Activated T-helper 2 cell treated with anti-CD3 and anti-CD28 coated beads, Interferon-gamma antibody, Interleukin-2, Interleukin-4, amounts not matched to agents 10 μg/mL and 5 μg/mL and 100 μg/mL, durations not matched to agents 14 hours and 24 hours and 36 hours (primary cell): ENCODE measurements around the gene NFIX. TPM values are rescaled to one million over a fixed set of nuclear protein-coding genes. Genes with fewer than 3 reads are reported as not detected.

Experiments used
- DNase-seq: peaks from one replicate; pipeline ENCODE4 v3.0.0; 2021; ENCODE audit warnings: low spot score
- H3K27ac Mint-ChIP-seq: one replicate; pipeline ENCODE4 v1.8.0; 2021; ENCODE audit warnings: mixed read lengths
- H3K27me3 Mint-ChIP-seq: one replicate; pipeline ENCODE4 v1.8.0; 2021; ENCODE audit warnings: low read depth, mixed read lengths
- H3K36me3 Mint-ChIP-seq: one replicate; pipeline ENCODE4 v1.8.0; 2021; ENCODE audit warnings: low read depth, mixed read lengths
- H3K4me1 Mint-ChIP-seq: one replicate; pipeline ENCODE4 v1.8.0; 2021; ENCODE audit warnings: low read depth, mixed read lengths
- H3K4me3 Mint-ChIP-seq: one replicate; pipeline ENCODE4 v1.8.0; 2021; ENCODE audit warnings: low read depth, mild to moderate bottlenecking, moderate library complexity, mixed read lengths
- H3K9me3 Mint-ChIP-seq: one replicate; pipeline ENCODE4 v1.8.0; 2021; ENCODE audit warnings: mixed read lengths
- intact Hi-C: fragments of 100-400 bp; cut with micrococcal nuclease; formaldehyde crosslinking; loops from one replicate; pipeline ENCODE4 v1.15.1; 2023
- total RNA-seq: library from RNA; stranded (reverse); gene quantifications from 2 replicates; pipeline ENCODE4 v1.2.3, GENCODE V29; 2022

NFIX gene
- total RNA-seq, 1 donor from 2014 or later: 2.7 TPM

DNA sequence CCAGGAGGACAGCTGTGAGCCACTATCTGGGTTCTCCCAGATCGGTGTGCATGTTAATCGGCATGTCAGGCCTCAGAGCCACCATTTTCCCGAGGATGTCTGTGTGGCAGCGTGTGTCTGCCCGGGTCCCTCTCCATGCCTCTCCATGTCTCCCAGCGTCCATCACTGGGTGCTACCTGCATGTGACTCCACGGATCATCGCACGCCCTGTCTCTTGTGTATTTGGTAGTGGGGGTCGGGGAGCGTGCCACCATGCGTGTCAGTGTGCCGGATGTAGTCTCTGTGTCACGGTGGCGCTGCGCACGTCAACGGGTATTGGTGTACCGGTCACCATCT lies 5.9 kb downstream of the NFIX start:
- H3K27me3 Mint-ChIP-seq: peaks cover 11% of the 10 kb centered on the region
- H3K4me1 Mint-ChIP-seq: no peaks in the 10 kb centered on the region
- H3K9me3 Mint-ChIP-seq: no peaks in the 10 kb centered on the region
- intact Hi-C loops: no loop called here
- no peak overlapping the region for H3K27ac Mint-ChIP-seq
- no peaks in the 10 kb centered on the region for H3K36me3 Mint-ChIP-seq
- H3K4me3 Mint-ChIP-seq: no peak overlapping the region
- DNase-seq: no peak

- Mint-ChIP-seq H3K4me3 (no peak overlapping the region), H3K36me3 (no peaks in the 10 kb centered on the region), H3K4me1 (no peaks in the 10 kb centered on the region), H3K27me3 (peaks cover 11% of the 10 kb centered on the region), H3K27ac (no peak overlapping the region), H3K9me3 (no peaks in the 10 kb centered on the region)
- DNase-seq: no peak
- intact Hi-C loops: no loop called here
Observed at GRCh38 chr19:13001502-13002165, 6.4 kb downstream of the NFIX start.

GRCh38 chr19:13002166-13002898 lies 7.1 kb downstream of the NFIX start:
- DNase-seq: no peak
- no peaks in the 10 kb centered on the region for H3K9me3 Mint-ChIP-seq
- no peaks in the 10 kb centered on the region for H3K36me3 Mint-ChIP-seq
- H3K4me3 Mint-ChIP-seq: no peak overlapping the region
- H3K27ac Mint-ChIP-seq: no peak overlapping the region
- no peaks in the 10 kb centered on the region for H3K4me1 Mint-ChIP-seq
- peaks cover 7% of the 10 kb centered on the region for H3K27me3 Mint-ChIP-seq
- intact Hi-C loops: no loop called here

DNA sequence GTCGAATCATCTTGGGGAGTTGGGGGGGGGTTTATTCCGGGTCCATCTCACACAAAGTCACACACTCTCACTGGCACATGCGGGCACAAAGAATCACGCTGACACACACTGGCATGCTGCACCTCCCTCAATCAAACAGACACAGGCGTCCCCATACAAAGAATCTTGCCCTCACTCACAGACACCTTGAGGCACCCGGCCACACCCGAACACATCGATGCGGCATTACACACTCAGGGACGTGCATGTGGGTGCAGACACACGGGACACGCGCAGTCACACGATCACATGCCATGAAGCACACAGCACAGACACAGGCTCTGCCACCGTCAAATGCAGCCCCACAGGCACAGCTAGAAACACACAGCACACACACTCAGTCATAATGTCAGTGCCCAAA lies 7.8 kb downstream of the NFIX start:
- peaks cover 1% of the 10 kb centered on the region for H3K27me3 Mint-ChIP-seq
- no peak overlapping the region for H3K27ac Mint-ChIP-seq
- H3K9me3 Mint-ChIP-seq: no peaks in the 10 kb centered on the region
- no peak overlapping the region for H3K4me3 Mint-ChIP-seq
- intact Hi-C loops: no loop called here
- H3K4me1 Mint-ChIP-seq: no peaks in the 10 kb centered on the region
- no peak for DNase-seq
- H3K36me3 Mint-ChIP-seq: no peaks in the 10 kb centered on the region

DNA sequence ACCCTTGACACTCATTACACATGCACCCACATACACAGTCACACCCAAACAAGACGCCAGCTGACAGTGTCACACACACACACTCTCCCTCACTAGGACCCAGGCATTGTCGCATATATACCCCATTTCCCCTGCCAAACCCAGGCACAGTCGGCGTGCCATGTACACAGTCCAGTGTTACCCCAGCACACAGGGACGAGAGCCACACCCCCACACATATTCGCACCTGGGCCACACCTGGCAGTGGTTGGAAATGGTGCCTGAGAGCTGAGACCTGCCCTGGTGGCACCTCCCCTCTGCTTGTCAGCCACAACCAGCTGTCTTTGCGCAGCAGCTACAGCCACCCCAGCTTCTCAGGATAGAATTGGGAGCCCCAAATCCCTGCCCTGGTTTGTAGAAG lies 9.0 kb downstream of the NFIX start:
- Mint-ChIP-seq H3K27me3 (peaks cover 8% of the 10 kb centered on the region), H3K27ac (no peak overlapping the region), H3K4me3 (no peak overlapping the region), H3K4me1 (no peaks in the 10 kb centered on the region), H3K36me3 (no peaks in the 10 kb centered on the region), H3K9me3 (no peaks in the 10 kb centered on the region)
- no peak for DNase-seq
- intact Hi-C loops: no loop called here

GRCh38 chr19:13005253-13005652 lies 10.0 kb downstream of the NFIX start:
- Mint-ChIP-seq H3K27me3 (peaks cover 12% of the 10 kb centered on the region), H3K27ac (no peak overlapping the region), H3K4me3 (no peak overlapping the region), H3K4me1 (no peaks in the 10 kb centered on the region), H3K9me3 (no peaks in the 10 kb centered on the region), H3K36me3 (no peaks in the 10 kb centered on the region)
- intact Hi-C loops: no loop called here
- no peak for DNase-seq

- H3K9me3 Mint-ChIP-seq: no peaks in the 10 kb centered on the region
- peaks cover 18% of the 10 kb centered on the region for H3K27me3 Mint-ChIP-seq
- DNase-seq: no peak
- H3K4me1 Mint-ChIP-seq: no peaks in the 10 kb centered on the region
- no peaks in the 10 kb centered on the region for H3K36me3 Mint-ChIP-seq
- H3K27ac Mint-ChIP-seq: no peak overlapping the region
- H3K4me3 Mint-ChIP-seq: no peak overlapping the region
- intact Hi-C loops: no loop called here
Observed at GRCh38 chr19:13005861-13006370, 10.6 kb downstream of the NFIX start.

DNA sequence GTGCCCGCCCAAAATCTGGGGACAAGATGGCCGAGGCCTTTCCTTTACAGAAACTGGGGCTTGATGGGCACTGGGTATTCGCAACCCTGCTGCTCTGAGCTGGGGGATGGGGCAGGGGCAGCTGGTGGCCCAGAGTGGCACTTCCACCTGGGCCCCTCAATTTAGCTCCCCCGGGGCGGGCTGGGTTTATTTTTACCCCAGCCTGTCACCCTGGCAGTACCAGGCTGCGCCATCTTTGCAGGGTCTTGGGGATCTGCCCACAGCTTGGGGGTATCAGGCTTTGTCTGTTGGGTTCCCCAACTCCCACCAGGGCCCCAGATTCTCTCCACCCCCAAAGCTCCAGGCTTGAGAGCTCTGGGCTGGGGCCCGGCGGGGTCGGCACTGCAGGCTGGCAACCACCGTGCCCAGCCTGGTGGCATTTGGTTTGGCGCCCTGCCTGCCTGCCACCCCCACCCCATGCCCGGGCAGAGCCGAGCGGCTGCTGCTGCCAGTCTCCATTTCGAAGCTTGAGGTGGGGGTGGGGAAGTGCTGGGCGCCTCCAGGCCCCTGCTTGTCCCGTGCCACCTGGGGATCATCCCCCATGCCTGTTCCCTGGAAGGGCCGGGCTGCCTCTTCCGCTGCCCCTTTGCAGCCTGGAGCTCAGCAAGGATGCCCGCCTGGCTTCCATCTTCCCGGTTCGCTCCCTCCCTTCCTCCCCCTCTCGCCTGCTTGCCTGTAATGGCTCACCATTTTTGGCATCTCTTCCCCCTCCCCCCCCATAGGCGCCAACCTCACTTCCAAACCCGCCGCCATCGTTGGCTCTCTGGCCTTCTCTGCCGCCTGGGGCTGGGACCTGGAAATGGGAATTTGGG lies 11.4 kb downstream of the NFIX start:
- H3K27me3 Mint-ChIP-seq: peaks cover 23% of the 10 kb centered on the region
- intact Hi-C loops: no loop called here
- H3K9me3 Mint-ChIP-seq: no peaks in the 10 kb centered on the region
- no peak overlapping the region for H3K27ac Mint-ChIP-seq
- H3K36me3 Mint-ChIP-seq: no peaks in the 10 kb centered on the region
- DNase-seq: no peak
- H3K4me1 Mint-ChIP-seq: no peaks in the 10 kb centered on the region
- no peak overlapping the region for H3K4me3 Mint-ChIP-seq

DNA sequence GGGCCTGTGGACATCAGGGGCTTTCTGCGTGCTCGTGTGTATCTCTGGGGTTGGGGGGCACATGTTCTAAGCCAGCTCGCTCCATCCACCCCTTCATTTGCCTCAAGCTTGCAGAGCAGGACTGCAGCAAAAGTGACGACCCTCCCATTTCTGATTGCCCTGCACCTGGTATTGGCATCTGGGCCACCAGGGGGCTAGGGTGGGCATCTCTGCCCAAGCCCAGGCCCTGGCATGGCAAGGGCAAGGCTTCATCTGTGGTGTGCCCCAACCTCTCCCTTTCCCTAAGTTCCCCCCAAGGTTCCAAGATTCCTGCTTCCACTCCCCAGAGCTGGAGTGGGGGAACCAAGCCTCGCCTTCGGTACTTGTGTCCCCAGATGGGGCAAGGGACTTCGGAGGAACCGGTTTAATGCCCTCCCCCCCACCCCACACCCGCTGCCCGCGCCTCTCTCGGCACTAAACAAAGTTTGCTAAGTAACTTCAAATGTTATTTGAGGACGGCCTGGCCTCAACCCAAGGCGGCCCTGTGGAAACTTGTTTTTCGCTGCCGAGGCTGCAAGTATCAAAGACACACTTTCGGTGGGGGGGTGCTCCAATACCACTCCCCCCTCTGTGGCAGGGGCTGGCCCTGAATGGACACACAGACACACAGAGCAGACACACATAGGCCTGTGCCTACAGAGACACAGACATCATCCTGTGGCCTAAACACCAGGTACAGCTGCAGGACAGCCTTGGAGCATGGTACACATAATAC lies 12.2 kb downstream of the NFIX start:
- Mint-ChIP-seq H3K4me1 (no peaks in the 10 kb centered on the region), H3K4me3 (no peak overlapping the region)
- intact Hi-C loops: no loop called here

DNA sequence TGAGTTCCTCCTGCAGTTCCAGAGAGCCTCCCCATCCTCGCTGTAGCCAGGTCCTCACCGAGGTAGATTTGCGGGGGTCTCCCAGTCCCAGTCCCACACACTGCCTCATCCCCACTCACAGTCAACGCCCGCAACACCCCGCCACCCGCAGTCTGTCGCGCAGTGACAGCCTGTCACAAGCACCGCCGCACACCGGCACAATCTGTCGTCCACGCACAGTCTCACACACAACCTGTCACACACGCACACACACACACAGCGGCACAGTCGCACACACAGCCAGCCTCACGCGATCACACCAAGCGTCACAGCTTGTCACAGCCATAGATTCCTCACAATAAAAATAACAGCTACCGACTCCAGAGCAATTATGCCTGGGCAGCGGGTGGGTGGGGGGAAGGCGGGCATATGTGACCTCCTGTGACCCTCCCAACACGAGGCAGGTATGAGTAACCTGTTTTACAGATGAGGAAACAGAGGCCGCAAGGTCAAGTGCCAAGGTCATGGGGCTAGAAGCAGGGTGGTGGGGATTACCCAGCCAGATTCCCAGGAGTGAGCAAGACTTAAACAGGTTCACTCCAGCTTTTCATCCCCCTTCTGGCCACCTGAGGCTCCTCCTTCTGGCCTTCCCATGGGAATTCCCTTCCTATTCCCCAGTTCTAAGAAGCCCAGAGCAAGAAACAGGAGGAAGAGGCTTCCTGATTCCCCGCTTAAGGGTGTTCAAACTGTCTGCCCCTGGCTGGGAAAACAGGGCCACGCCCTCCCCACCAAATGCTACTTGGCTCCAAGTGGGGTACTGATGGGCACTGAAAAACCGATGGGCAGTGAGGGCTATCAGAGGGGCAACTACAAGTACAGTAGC lies 13.9 kb downstream of the NFIX start:
- Mint-ChIP-seq H3K4me3 (no peak overlapping the region), H3K9me3 (no peaks in the 10 kb centered on the region), H3K36me3 (no peaks in the 10 kb centered on the region), H3K4me1 (peaks cover 13% of the 10 kb centered on the region), H3K27me3 (peaks cover 45% of the 10 kb centered on the region), H3K27ac (no peak overlapping the region)
- no peak for DNase-seq
- intact Hi-C loops: no loop called here

More for the DNA sequence above, 12.2 kb downstream of the NFIX start:
- Mint-ChIP-seq H3K36me3 (no peaks in the 10 kb centered on the region), H3K9me3 (no peaks in the 10 kb centered on the region), H3K27me3 (peaks cover 28% of the 10 kb centered on the region), H3K27ac (no peak overlapping the region)
- DNase-seq: no peak

DNA sequence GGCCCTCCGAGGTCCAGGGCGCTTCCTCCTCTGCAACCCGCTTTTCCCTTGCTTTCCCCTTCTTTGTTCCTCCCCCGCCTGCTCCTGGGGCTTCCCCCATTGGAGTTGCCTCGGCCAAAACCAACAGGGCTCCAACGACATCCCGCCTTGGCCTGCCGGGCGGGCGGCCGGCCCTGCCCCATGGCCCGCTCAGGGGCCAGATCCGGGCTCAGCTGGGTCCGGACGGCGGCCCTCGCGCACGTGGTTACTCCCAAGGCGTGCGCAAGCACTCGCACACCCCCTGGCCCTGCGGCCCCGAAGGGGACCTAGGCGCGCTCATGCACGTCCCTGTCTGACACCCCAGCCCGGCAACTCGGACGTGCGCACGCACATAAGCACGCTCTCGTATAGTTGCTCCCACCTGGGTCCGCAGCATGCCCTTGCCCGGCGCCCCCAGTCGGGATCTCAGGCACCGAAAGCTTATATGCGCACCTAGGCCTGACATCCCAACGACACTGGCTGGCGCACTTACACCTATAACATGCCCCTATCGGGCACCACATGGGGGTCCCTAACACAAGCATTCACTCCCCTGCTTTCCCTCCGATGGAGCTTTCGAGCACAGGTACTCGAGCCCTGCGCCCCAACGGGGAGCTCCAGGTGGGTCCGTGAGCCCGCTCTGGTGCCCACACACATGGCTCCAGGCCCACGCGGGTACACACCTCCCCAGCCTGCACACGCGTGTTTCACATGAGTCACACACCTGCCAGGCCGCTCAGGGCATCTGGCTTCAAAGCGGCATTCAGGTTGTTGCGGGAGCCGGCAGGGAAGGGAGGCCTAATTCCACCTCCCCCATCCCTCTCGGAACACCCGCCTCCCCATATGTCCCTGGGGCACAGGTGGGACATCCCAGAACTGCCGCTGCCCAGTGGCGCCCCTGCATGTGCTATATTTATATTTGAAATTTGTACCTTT lies 15.0 kb downstream of the NFIX start:
- H3K27me3 Mint-ChIP-seq: peaks cover 54% of the 10 kb centered on the region
- no peak overlapping the region for H3K4me3 Mint-ChIP-seq
- H3K4me1 Mint-ChIP-seq: peaks cover 13% of the 10 kb centered on the region
- no peaks in the 10 kb centered on the region for H3K9me3 Mint-ChIP-seq
- intact Hi-C loops: loop anchor here (5.0 kb wide), 1 partner anchor 173 kb away; the partner anchor contains the start of gene MAST1
- no peak for DNase-seq
- H3K36me3 Mint-ChIP-seq: no peaks in the 10 kb centered on the region
- no peak overlapping the region for H3K27ac Mint-ChIP-seq
